Measurements from ENCODE around the gene WDR5B. TPM values are rescaled to one million over a fixed set of nuclear protein-coding genes. Genes with fewer than 3 reads are reported as not detected.
"Not testable (repeated sequence)": the region's sequence is repeated elsewhere in the genome, so short reads cannot be mapped to it uniquely, and the experiment has no call there.

The WDR5B gene
- 9.6 and 10.4 TPM in 2 replicates for total RNA-seq (2014; rRNA removed; shearing (Covaris generic))

DNA sequence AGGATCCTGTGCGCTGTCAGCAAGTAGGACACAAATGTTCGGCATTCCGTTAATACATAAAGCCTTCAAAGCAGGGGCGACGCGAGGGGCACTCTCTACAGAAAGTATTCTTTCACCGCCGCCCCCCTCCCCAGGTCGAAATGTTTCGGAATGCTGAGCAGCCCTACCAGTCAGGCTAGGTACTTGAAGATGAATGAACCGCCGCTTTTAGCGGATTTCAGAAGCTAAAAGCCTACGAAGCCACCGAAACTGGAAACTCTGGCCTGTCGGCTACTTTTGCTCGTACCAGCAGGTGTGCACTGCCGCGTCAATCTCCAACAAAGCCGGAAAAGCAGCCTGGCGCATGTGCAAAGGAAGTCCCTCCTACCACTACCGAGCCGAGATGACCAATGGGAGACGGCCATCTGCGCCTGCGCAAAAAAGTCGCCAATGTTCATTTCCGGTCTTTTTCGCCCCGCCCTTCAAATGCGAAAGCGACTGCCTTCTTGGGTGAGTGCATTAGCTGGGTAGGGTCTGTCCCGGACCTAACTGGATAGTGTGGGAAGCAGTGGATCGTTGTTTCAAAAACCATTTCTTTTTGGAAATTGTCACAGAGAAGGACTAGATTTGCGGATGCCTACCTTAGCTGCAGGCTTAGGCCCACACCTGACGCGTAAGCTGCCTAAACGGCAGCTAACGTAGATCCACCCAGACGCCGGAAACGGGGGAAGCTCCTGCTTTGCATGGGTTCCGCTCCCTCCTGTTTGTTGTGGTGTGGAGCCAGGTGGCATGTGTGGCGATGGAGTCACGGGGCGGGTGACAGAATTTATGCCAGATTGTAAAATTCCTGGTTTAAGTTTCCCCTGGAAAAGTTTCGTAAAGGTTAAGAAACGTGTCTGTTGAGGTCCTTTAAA, at the start of gene WDR5B:
Gene WDR5B (minus strand): TSS at position 301 of the 893 bp plus-strand sequence. CDS start 534 bp downstream, outside the sequence.
- peak; percentile 97 for DNase-seq (ENCODE audit: low spot score)

DNA sequence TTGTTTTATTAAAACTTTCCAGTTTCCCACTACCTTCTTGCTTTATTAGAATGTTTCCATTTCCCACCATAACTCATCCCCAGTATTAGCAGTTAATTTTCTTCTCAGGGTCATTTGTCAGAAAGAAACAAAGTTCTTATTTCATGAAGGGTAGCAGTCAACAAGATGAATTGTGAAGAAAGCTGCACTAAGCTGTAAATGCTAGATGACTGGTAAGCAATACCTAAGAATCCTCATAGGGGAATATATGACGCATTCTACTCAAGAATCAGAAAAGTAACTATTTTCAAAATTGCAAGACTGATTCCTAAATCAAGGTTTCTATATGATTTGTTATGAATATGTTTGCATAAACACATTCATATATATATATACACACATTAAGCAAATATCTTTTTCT, 48.8 kb upstream of the WDR5B start:
- no peak for DNase-seq (ENCODE audit: low spot score)

DNA sequence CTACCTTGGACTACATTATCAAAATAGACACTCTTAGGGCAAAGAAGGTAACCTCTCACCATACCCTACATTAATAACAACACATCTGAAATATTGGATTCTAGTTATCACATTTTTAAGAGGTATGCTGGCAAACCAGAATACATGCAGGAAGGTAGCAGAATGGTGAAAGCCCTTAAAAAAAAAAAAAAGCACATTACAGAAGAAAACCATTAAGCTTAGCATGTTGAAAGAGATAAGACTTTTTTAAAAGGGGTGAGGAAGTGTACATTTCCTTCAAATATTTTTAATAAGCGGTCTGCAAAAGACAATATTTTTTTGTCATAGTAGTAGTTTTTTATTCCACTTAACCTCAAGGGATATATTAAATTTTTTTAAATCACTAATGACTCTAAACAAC, 46.5 kb upstream of the WDR5B start:
- no peak for DNase-seq (ENCODE audit: low spot score)

DNA sequence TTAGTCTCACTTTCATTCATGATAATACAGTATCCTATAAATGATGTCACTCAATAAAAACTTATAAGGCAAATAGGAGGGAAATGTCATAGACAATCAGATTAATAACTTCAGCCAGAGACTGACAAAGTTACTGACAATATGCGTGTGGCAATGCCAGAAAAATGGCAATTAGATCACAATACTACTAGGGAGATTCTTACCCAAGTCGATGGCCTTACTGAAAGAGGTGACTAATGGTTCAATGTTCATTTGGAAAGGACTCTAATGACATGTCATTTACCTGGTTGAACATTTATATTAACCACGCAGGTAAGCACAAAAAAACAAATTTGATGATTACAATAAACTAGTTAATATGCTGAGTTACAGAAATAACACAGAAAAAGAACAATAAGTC, 45.9 kb upstream of the WDR5B start:
- no peak for DNase-seq (ENCODE audit: low spot score)

DNA sequence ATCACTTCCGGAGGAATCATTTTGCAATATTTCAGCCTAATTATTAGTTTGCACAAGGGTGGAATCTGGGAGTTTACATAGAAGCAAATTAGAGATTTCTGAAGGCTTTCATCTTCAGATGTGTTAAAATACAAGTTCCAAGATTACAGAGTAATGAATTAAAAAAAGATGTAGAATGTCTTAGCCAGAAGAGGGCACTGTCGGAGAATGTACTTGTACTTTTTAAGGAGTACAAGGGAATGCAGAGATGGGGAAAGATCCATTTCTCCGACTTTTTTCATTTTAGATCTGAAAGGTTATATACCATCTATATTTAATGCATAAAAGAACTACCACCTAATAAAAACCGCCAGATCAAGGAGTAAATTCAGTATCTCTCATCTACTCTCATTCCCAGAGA, 43.1 kb upstream of the WDR5B start:
- DNase-seq (ENCODE audit: low spot score): peak; percentile 54

DNA sequence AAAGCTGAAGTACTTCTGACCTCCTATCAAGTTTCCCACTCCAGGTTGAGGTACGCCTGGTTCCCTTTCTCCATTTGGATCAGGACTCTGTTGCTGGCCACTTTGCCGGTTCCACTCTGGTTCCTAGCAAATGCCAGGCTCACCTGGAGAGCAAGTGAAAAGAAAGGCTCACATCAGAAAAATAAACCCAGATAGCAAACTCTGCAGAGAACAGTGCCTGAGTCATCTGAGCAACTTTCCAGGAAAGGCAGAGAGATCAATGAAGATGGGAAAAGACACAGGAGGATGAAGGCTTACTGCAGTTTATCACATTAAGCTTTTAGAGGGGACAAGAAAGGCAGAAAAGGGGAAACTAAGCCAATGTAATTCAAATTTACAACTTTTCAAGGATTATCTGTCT, 41.8 kb upstream of the WDR5B start:
- no peak for DNase-seq (ENCODE audit: low spot score)

DNA sequence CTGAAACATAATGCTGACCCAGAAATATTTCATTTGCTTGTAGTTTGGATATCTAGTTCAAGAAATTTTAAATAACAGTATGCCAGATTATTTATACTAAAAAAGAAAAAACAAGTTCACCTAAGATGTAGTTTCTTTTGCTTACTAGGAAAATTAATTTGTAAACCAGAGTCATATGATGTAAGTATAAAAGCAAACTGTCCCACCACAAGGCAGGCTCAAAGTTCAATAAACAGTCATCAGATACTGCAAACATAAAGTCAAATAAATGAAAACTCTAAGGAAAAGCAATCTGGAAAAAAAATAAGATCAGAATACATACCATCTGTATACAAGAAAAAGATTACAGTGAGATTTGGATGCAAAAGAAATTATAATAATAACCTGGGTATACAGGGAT, 40.2 kb upstream of the WDR5B start:
- no peak for DNase-seq (ENCODE audit: low spot score)

DNA sequence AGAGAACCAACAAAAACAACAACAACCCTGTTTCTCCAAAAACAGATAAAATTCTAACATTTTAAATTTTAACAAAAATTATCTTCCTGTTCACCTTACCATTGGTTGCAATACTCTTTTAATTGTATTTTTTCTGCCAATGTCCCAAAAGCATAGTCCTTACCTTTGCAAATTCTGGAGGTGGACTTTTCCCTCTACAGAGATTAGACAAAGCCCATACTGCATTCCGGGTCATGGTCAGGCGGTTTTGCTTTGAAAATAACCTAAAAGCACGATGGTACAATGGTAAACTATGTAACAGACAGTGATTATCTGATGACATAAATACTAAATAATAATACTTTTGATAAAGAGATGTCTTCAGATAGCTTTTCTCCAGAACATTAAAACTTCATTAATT, 35.5 kb upstream of the WDR5B start:
- no peak for DNase-seq (ENCODE audit: low spot score)

DNA sequence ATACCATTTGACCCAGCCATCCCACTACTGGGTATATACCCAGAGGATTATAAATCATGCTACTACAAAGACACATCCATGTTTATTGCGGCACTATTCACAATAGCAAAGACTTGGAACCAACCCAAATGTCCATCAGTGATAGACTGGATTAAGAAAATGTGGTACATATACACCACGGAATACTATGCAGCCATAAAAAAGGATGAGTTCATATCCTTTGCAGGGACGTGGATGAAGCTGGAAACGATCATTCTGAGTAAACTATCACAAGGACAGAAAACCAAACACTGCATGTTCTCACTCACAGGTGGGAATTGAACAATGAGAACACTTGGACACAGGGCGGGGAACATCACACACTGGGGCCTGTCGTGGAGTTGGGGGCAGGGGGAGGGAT, 32.4 kb upstream of the WDR5B start:
- not testable (repeated sequence) for DNase-seq (ENCODE audit: low spot score)

DNA sequence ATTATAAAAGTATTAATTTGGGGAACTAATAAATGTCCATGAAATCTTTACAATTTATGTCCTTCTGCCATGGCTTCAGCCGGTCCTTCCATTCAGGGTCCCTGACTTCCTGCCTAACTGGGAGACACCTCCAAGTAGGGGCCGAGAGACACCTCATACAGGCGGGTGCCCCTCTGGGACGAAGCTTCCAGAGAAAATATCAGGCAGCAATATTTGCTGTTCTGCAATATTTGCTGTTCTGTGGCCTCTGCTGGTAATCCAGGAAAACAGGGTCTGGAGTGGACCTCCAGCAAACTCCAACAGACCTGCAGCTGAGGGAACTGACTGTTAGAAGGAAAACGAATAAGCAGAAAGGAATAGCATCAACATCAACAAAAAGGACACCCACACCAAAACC, 28.6 kb upstream of the WDR5B start:
- not testable (repeated sequence) for DNase-seq (ENCODE audit: low spot score)

DNA sequence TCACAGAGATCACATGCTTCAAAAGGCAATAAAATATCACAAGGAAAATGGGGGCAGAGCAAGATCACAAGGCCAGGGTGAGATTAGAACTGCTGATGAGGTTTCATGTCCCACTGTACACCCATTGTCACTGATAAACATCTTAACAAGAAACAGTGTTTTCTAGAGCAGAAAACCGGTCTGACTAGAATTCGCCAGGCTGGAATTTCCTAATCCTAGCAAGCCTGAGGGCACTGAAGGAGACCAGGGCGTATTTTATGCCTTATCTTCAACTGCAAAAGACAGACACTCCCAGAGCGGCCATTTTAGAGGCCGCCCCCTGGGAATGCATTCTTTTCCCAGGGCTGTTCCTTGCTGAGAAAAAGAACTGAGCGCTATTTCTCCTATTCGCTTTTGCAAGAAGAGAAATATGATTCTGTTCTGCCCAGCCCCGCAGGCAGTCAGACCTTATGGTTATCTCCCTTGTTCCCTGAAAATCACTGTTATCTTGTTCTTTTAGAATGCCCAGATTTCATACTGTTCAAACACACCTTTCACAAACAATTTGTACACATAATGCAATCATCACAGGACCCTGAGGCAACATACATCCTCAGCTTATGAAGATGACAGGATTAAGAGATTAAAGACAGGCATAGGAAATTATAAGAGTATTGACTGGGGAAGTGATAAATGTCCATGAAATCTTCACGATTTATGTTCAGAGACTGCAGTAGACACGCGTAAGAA, 28.1 kb upstream of the WDR5B start:
- not testable (repeated sequence) for DNase-seq (ENCODE audit: low spot score)

DNA sequence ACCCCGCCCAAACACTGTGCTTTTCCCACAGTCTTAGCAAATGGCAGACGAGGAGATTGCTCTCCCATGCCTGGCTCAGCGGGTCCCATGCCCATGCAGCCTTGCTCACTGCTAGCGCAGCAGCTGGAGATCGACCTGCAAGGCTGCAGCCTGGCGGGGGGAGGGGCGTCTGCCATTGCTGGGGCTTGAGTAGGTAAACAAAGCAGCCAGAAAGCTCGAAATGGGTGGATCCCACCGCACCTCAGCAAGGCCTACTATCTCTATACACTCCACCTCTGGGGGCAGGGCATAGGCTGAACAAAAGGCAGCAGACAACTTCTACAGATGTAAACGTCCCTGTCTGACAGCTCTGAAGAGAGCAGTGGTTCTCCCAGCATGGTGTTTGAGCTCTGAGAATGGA, 27.2 kb upstream of the WDR5B start:
- DNase-seq (ENCODE audit: low spot score): no peak

DNA sequence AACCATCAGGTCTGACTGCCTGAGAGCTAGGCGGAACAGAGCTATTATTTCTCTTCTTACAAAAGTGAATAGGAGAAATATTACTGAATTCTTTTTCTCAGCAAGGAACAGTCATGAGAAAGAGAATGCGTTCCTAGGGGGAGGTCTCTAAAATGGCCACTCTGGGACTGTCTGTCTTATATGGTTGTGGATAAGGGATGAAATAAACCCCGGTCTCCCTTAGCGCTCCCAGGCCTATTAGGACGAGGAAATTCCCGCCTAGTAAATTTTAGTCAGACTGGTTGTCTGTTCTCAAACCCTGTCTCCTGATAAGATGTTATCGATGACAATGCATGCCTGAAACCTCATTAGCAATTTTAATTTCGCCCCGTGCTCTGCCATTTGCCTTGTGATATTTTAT, 20.1 kb upstream of the WDR5B start:
- no peak for DNase-seq (ENCODE audit: low spot score)

DNA sequence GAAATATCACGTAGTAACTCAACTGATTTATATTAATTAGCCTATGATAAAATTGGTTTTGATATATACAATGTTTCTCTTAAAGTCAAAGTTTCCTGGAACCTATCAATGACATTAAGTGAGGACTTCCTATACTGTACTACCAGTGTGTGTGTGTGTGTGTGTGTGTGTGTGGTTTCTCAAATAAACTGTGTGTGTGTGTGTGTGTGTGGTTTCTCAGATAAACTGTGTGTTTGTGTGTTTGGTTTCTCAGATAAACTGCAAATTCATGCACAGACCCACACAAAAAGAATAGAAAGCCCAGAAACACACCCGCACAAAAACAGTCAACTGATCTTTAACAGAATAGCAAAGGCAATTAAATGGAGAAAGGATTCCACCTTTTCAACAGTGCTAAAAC, 14.5 kb upstream of the WDR5B start:
- no peak for DNase-seq (ENCODE audit: low spot score)

DNA sequence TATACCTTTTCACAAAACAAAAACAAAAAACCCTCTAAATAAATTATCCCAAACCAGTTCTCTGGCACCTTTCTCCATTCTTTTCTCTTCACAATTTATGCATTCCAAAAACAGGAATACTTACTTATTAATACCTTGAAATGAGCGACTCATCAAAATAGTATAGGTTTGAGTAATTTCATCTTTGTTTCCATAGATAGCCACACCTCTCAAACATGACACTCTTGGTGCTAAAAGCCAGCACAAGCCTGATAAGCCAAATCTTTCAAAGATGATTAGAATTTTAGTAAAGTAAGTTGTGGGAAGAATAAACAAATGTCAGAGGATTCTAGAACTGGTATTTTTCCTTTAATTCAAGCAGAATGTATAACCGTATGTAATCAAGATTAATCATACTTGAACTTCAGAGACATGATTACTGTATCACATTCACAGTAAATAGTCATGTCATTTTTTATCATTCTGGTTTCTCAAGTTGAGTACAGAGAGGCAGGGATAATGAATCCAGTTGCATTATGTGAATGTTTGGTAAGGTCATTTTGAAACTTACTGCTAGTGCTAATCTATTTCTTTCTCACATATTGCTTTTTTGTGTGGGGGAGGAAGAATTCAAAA, 12.1 kb upstream of the WDR5B start:
- DNase-seq (ENCODE audit: low spot score): no peak

DNA sequence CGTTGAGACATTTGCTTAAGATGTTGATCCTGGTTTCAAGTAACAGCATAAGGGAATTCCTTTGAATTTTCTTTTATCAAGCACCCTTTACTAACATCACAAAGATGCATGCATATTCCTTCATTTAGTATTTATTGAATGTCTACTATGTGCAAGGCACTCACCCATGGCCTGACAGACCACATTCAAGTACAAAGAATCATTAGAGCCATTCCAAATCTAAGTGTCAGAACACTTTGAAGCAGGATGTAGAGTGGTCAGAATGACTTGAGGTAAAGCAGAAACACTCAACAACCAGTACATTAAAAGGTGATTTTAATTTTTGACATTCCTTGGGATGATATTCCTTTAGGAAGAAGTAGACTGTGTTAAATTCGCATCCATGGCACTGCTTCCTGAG, 6.0 kb upstream of the WDR5B start:
- no peak for DNase-seq (ENCODE audit: low spot score)

DNA sequence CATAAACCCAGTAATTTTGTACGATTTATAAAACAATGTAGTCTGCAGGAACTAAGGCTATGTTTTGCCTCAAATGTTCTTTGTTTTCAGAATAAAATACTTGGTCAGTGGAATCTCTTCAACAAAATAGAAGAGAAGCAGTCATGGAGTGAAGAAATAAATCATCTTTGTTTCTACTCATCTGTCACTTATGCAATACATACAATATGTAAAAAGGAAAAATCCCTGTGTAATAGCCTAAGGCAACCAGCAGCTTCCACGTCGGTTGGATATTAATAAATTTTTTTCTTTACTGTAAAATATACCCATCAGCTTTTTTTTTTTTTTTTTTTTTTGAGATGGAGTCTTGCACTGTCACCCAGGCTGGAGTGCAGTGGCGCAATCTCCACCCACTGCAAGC, 5.2 kb upstream of the WDR5B start:
- no peak for DNase-seq (ENCODE audit: low spot score)

DNA sequence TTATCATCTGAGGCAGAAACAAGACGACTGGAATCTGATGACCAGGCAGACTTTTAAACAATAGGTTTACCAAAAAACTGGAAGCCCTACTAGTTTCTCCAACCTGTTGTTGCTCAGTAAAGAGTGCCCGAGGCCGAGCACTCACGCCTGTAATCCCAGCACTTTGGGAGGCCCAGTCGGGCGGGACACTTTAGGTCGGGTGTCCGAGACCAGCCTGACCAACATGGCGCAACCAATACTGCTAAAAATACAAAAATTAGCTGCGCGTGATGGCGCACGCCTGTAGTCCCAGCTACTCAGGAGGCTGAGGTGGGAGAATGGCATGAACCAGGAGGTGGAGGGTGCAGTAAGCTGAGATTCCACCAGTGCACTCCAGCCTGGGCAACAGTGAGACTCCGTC, 1.1 kb upstream of the WDR5B start:
- DNase-seq (ENCODE audit: low spot score): peak; percentile 9

DNA sequence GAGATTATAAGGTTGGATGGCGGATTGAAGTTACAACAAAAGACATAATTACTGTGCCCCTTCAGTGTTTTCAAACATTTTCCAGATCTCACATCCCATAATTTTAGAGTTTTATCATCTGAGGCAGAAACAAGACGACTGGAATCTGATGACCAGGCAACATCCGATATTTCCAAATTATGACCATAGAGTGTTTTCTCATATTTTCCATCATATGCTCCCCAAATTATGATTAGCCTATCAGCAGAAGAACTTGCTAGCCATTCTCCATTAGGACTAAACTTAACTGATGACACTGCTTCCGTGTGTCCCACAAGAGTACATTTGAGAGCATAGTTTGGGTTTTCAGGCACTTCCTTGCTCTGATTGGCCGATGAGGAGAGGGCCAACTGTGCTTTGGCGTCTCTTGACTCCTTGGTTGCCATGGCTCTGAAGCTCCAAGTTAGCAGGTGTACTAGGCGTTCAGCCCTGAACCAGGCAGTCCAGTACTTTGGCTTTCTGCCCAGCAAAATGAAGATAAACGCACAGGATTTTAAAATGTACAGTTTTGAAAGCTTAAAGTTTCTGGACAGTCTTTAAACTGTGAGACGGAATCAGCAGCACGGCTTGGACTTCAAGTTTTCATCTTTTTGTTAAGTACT, 638 bp downstream of the WDR5B start:
- DNase-seq (ENCODE audit: low spot score): peak; percentile 54

DNA sequence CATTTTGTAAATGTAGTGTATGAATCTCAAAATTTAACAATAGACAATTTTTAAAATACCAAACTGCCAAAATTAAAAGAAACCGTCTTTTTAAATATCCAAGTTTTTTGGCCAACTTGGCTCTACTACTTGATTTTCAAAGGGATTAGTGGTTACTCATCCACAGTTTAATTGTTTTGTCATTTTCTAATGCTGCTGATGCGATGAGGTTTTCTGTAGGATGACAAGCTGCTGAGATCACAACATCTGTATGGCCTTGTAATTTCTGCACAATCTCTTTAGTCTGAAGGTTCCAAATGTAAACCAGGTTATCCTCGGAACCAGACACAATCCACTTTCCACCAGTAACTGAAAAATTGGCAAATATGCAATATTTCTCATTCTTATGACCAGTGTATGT, 1.5 kb downstream of the WDR5B start:
- DNase-seq (ENCODE audit: low spot score): no peak

DNA sequence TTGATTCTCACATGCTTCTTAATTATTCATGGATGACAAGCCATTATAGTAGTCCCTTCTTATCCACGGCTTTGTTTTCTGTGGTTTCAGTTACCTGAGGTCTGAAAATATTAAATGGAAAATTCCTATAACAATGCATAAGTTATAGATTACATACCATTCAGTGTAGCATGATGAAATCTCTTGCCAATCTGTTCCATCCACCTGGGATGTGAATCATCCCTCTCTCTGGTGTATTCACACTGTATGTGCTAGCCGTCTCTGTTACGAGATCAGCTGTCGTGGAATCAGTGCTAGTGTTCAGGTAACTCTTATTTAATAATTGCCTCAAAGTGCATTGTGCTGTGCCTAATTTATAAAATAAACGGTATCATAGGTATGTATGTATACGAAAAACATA, 5.2 kb downstream of the WDR5B start:
- no peak for DNase-seq (ENCODE audit: low spot score)

DNA sequence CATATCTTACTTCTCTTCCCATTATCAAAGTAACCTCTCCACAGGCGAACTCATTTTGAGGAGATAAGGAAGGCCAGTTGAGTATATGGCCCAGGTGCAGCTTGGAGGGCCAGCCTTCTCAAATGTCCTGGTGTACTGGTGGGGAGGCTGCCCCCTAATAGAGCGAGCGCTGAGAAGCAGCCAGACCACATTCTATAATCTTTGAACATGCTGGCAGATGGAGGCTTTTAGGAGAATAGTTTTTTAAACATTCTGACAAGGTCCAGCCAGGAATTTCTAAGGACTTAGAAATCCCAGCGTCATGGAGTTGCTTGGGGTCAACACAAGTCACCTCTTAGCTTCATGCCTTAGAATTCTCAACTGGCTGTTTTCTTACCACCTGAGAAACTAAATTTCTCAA, 5.8 kb downstream of the WDR5B start:
- DNase-seq (ENCODE audit: low spot score): no peak
